AG04449 (cell line): ENCODE measurements around the gene CGN.

Experiments
- CTCF ChIA-PET: fragments of 350-600 bp; formaldehyde crosslinking; extraction: SDS; loops from one replicate; lab custom pipeline; 2021; ENCODE audit warnings: antibody characterized with exemption; lab: Yijun Ruan, JAX
- POLR2A ChIA-PET: fragments of 400-600, 350-600 bp; formaldehyde crosslinking; extraction: SDS; loops from one replicate; lab custom pipeline; 2020; ENCODE audit warnings: antibody characterized with exemption, inconsistent platforms; lab: Yijun Ruan, JAX
- DNase-seq: peaks from one replicate; pipeline ENCODE4 v3.0.0-alpha.2; 2010; ENCODE audit warnings: low read depth, low spot score
- H3K4me3 ChIP-seq: 2 replicates; pipeline ENCODE4 v1.5.1; 2011; ENCODE audit warnings: low read depth, mild to moderate bottlenecking, control low read depth, low read length
- CTCF ChIP-seq: IDR thresholded peaks from one replicate; pipeline ENCODE4 v1.5.1; 2011; ENCODE audit warnings: mild to moderate bottlenecking, moderate library complexity, low read length, control low read depth, inconsistent platforms; ENCODE audit not compliant: insufficient read depth; ENCODE audit errors: missing control alignments

The CGN gene

GRCh38 chr1:151570819-151571218 is 59.6 kb downstream of the CGN start:
- POLR2A ChIA-PET = interaction anchor here (0.7 kb wide), 1 partner anchor 950 kb away, joined by 3 read pairs; no protein-coding TSS in a partner anchor
- no peak for TF ChIP-seq CTCF
- H3K4me3 ChIP-seq = no peak overlapping the region
- CTCF ChIA-PET = interaction anchor here (1.4 to 2.0 kb wide), 2 partner anchors 9 to 23 kb away, joined by 3 to 10 read pairs; no protein-coding TSS in a partner anchor
- no peak for DNase-seq

- no peak overlapping the region for H3K4me3 ChIP-seq
- ChIA-PET CTCF (interaction anchor here (0.6 to 2.0 kb wide), 5 partner anchors 13 to 260 kb away, joined by 3 to 11 read pairs (median 3); no protein-coding TSS in a partner anchor), POLR2A (interaction anchor here (0.7 kb wide), 1 partner anchor 160 kb away, joined by 4 read pairs; no protein-coding TSS in a partner anchor)
- no peak for TF ChIP-seq CTCF
- no peak for DNase-seq
These were observed 63.7 kb downstream of the CGN start for GRCh38 chr1:151574575-151575529.

- no peak for DNase-seq
- ChIA-PET POLR2A (no interaction called here), CTCF (interaction anchor here (1.1 to 4.9 kb wide), 2 partner anchors 16 to 42 kb away, joined by 4 to 47 read pairs; no protein-coding TSS in a partner anchor)
- TF ChIP-seq CTCF = no peak
- no peak overlapping the region for H3K4me3 ChIP-seq
These were observed 66.0 kb downstream of the CGN start for GRCh38 chr1:151577173-151577572.

- ChIA-PET POLR2A (no interaction called here), CTCF (interaction anchor here (0.9 to 4.9 kb wide), 4 partner anchors 14 to 156 kb away, joined by 3 to 47 read pairs (median 4); no protein-coding TSS in a partner anchor)
- no peak for DNase-seq
- TF ChIP-seq CTCF = no peak
- H3K4me3 ChIP-seq = no peak overlapping the region
These were observed 67.8 kb downstream of the CGN start for GRCh38 chr1:151578941-151579340.

- ChIA-PET CTCF (interaction anchor here (0.9 to 4.9 kb wide), 3 partner anchors 13 to 155 kb away, joined by 4 to 47 read pairs (median 4); no protein-coding TSS in a partner anchor), POLR2A (no interaction called here)
- no peak for DNase-seq
- no peak overlapping the region for H3K4me3 ChIP-seq
- no peak for TF ChIP-seq CTCF
These were observed 68.4 kb downstream of the CGN start for GRCh38 chr1:151579436-151580225.
